GM12878 (cell line): ENCODE measurements around the gene CA11. TPM values are rescaled to one million over a fixed set of nuclear protein-coding genes. Genes with fewer than 3 reads are reported as not detected.

ENCODE experiments used
- ATAC-seq: fragments of 200-7000 bp; cut with Tn5 transposase; 3 replicates; pipeline ENCODE4 v1.9.1; 2020; ENCODE audit warnings: mild to moderate bottlenecking, moderate library complexity
- BruUV-seq: library from RNA; stranded (reverse); fragments of 400-500 nt; replicated peaks from 2 replicates; lab custom pipeline; 2021; lab: Mats Ljungman, UMichigan
- CTCF ChIA-PET: fragments of 300-600 bp; sonication (Branson Sonifier 250); formaldehyde crosslinking; extraction: SDS; loops from one replicate; lab custom pipeline; 2021; ENCODE audit warnings: inconsistent platforms; lab: Yijun Ruan, JAX
- POLR2A ChIA-PET: fragments of 350-600 bp; formaldehyde crosslinking; extraction: SDS; loops from one replicate; lab custom pipeline; 2021; ENCODE audit warnings: inconsistent platforms; lab: Charles Lee
- RAD21 ChIA-PET: fragments of 300-600 bp; sonication (Branson Sonifier 250); formaldehyde crosslinking; loops from one replicate; lab custom pipeline; 2023; ENCODE audit warnings: antibody characterized with exemption; ENCODE audit not compliant: unreplicated experiment; lab: Charles Lee
- SMC1A ChIA-PET: fragments of 300-600 bp; sonication (Branson Sonifier 250); formaldehyde crosslinking; loops from one replicate; lab custom pipeline; 2023; ENCODE audit not compliant: unreplicated experiment, uncharacterized antibody; lab: Charles Lee
- DNase-seq: peaks from one replicate; pipeline ENCODE4 v3.0.0-alpha.2; 2011; ENCODE audit warnings: low read depth, low spot score
- FAIRE-seq: peaks from 3 replicates; lab custom pipeline; 2011; peaks lifted over from hg19 to GRCh38; lab: Jason Lieb, UNC
- H2AFZ ChIP-seq: 2 replicates; pipeline ENCODE4 v1.6.0; 2011; ENCODE audit warnings: low read depth, low read length, control low read depth; ENCODE audit not compliant: control insufficient read depth
- H3K27ac ChIP-seq: 2 replicates; pipeline ENCODE4 v1.5.1; 2011; ENCODE audit warnings: control low read depth; ENCODE audit not compliant: control insufficient read depth, insufficient read depth
- H3K27me3 ChIP-seq, 2 experiments: replicated peaks in 1 of 2; 2 replicates each; pipeline versions ENCODE4 v1.6.0 to v1.6.1; 2011; ENCODE audit warnings: low read length in 1 of 2; ENCODE audit not compliant: control insufficient read depth in 2 of 2, insufficient read depth in 2 of 2
- H3K36me3 ChIP-seq, 2 experiments: 2 replicates each; pipeline ENCODE4 v1.5.1; 2011; ENCODE audit warnings: low read length in 1 of 2; ENCODE audit not compliant: control insufficient read depth in 2 of 2, insufficient read depth in 2 of 2
- H3K4me1 ChIP-seq: 2 replicates; pipeline ENCODE4 v1.6.1; 2011; ENCODE audit warnings: mild to moderate bottlenecking, low read length, moderate library complexity, mixed read lengths; ENCODE audit not compliant: control insufficient read depth, insufficient read depth
- H3K4me2 ChIP-seq: 2 replicates; pipeline ENCODE4 v1.6.0; 2011; ENCODE audit warnings: control low read depth; ENCODE audit not compliant: control insufficient read depth, insufficient read depth
- H3K4me3 ChIP-seq: fragments of 200-600 bp; sonication (generic); 2 replicates; pipeline ENCODE4 v1.5.1; 2016
- H3K79me2 ChIP-seq: 2 replicates; pipeline ENCODE4 v1.6.0; 2011; ENCODE audit warnings: low read length; ENCODE audit not compliant: control insufficient read depth, insufficient read depth
- H3K9ac ChIP-seq: 2 replicates; pipeline ENCODE4 v1.8.0; 2011; ENCODE audit warnings: low read length, control low read depth, mixed read lengths; ENCODE audit not compliant: control insufficient read depth, insufficient read depth
- H3K9me3 ChIP-seq: replicated peaks from 3 replicates; pipeline ENCODE4 v1.5.1; 2011; ENCODE audit warnings: mild to moderate bottlenecking, low read length; ENCODE audit not compliant: control insufficient read depth, insufficient read depth
- H4K20me1 ChIP-seq: 2 replicates; pipeline ENCODE4 v1.6.0; 2011; ENCODE audit not compliant: control insufficient read depth, insufficient read depth
- BCL3 ChIP-seq: IDR thresholded peaks from 2 replicates; pipeline ENCODE4 v1.6.1; 2011; ENCODE audit warnings: borderline replicate concordance, low read depth, mild to moderate bottlenecking, moderate library complexity, low read length; ENCODE audit not compliant: insufficient read depth, poor library complexity, severe bottlenecking
- CUX1 ChIP-seq: IDR thresholded peaks from 2 replicates; pipeline ENCODE4 v1.6.1; 2012; ENCODE audit warnings: improper control_type of control experiment, low read depth, low read length; ENCODE audit not compliant: insufficient replicate concordance
- WGBS: methylation state at CpG from one replicate; pipeline ENCODE4 v1.1.6; 2016; ENCODE audit warnings: low lambda C conversion rate; ENCODE audit not compliant: insufficient replicate concordance, insufficient coverage; ENCODE audit errors: missing lambda C conversion rate; 5-methylcytosine and 5-hydroxymethylcytosine counted together
- in situ Hi-C: fragments of 300-500 bp; cut with MboI; formaldehyde crosslinking; loops from 9 replicates; pipeline ENCODE4 v1.14.3; 2018; ENCODE audit warnings: mixed read lengths
- intact Hi-C: fragments of 100-400 bp; cut with micrococcal nuclease; formaldehyde crosslinking; loops from one replicate; pipeline ENCODE4 v1.14.2; 2022; ENCODE audit not compliant: unreplicated experiment
- polyA plus RNA-seq, 11 experiments: library from polyadenylated mRNA; depleted of rRNA in 4 of 11; unstranded in 6 of 11; stranded (reverse) in 5 of 11; fragments of >200 nt; fragmentation: Nextera tagmentation in 4 of 11; fragmentation: Illumina TruSeq in 1 of 11; extraction: Ambion mirVana in 4 of 11; extraction: Trizol in 1 of 11; gene quantifications; 1 replicate in 1 of 11; 2 replicates in 10 of 11; pipeline versions ENCODE4 v1.2.1 to v1.2.3, GENCODE V29; 2011 to 2016; ENCODE audit warnings: inconsistent platforms in 2 of 11, missing spikeins in 2 of 11, low read depth in 1 of 11
- total RNA-seq, 4 experiments: library from RNA; depleted of rRNA in 3 of 4; stranded (reverse); fragments of >200 nt in 3 of 4; fragmentation: Illumina TruSeq in 1 of 4; extraction: Trizol in 1 of 4; gene quantifications; 2 replicates each; pipeline versions ENCODE4 v1.2.1 to v1.2.3, GENCODE V29; 2013 to 2021

Gene CA11
- total and polyA plus RNA-seq, 10 of the 15 experiments (the other 5 are each of a cell fraction or from before 2014, with no cell fraction given), result 1.7 to 7.5 (median 2.4) TPM

GRCh38 chr19:48676887-48677286 lies 30.9 kb upstream of the CA11 start:
- H3K36me3 ChIP-seq, result no peaks in the 10 kb centered on the region
- intact Hi-C loops, result no loop called here
- no TSS peak for BruUV-seq
- peaks cover 0 to 2% of the 10 kb centered on the region in 2 experiments; a peak in 2 of 4 replicates for H3K27me3 ChIP-seq
- DNase-seq (no peak), FAIRE-seq (no peak), ATAC-seq (no peak)
- H3K27ac ChIP-seq, result no peak overlapping the region
- ChIA-PET CTCF (interaction anchor here (0.7 to 2.6 kb wide), 4 partner anchors 31 to 166 kb away, joined by 3 to 11 read pairs (median 4); partner anchors contain the start of gene CA11), RAD21 (interaction anchor here (1.5 kb wide), 1 partner anchor 294 kb away, joined by 3 read pairs; no protein-coding TSS in a partner anchor), POLR2A (interaction anchor here (1.4 kb wide), 1 partner anchor 36 kb away, joined by 3 read pairs; no protein-coding TSS in a partner anchor), SMC1A (interaction anchor here (1.3 kb wide), 1 partner anchor 106 kb away, joined by 3 read pairs; no protein-coding TSS in a partner anchor)
- no peaks in the 10 kb centered on the region for H3K79me2 ChIP-seq
- no peak overlapping the region for H3K4me3 ChIP-seq
- H3K9ac ChIP-seq, result no peak overlapping the region
- in situ Hi-C loops, result no loop called here
- no peaks in the 10 kb centered on the region for H3K9me3 ChIP-seq
- no peak overlapping the region for H2AFZ ChIP-seq
- H3K4me2 ChIP-seq, result no peak overlapping the region
- H3K4me1 ChIP-seq, result peaks cover 3% of the 10 kb centered on the region; the same call in 1 of the 2 replicates
- H4K20me1 ChIP-seq, result no peaks in the 10 kb centered on the region
- TF ChIP-seq BCL3 (no peak), CUX1 (no peak)
- WGBS, result 67% methylated on average over 13 of the region's 13 CpGs
